ENCODE measurements around the gene GNAL.
"Not testable (repeated sequence)": the region's sequence is repeated elsewhere in the genome, so short reads cannot be mapped to it uniquely, and the experiment has no call there.

The GNAL gene

GRCh38 chr18:11877497-11878135 lies 188.6 kb downstream of the GNAL start:
- no peak for DNase-seq (ENCODE audit: low read depth)

DNA sequence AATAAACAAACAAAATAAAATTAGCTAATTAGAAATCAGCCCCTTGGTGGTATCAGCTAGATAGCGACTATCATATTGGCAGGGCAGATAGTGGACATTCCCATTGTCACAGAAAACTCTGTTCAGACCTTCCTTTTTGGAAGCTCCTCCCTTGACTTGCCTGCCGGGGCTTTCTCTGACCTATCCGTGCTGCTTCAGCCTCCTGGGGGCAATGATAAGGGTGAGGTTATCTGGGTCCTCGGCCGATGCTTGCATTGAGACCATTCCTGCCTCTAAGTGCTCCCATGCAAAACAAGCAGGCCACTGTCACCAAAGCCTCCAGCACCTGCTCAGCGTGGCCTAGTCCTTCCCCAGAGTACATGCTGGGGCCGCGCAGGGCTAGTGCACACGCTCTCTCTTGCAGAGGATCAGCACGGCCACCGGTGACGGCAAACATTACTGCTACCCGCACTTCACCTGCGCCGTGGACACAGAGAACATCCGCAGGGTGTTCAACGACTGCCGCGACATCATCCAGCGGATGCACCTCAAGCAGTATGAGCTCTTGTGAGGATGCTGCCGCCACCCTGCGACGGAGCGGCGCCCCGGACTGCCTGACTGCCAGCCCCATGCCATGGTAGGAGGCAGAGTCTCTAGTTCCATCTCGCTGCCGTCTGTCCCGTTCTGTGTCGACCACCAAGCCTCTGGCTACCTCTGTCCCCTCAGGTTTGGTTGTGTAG lies 191.7 kb downstream of the GNAL start:
- DNase-seq (ENCODE audit: low read depth): no peak

GRCh38 chr18:11882636-11883035 lies 193.6 kb downstream of the GNAL start:
- no peak for DNase-seq (ENCODE audit: low read depth)

DNA sequence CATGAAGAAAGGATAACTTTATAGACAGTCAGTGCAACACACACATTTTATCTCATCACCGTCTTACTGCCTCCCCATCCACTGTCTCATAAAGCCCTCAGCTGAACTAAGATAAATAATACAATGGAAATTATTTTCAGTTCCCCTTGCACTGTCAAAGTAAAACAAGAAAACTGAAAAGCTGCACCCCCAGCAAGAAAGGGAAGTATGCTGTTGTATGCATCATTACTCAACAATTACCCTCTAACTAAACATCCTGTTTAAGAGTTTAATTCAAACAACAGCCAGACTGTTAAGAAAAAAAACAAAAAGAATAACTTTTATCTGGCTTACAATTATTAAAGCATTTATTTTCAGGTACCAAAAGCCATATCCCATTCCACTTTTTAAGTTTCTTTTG lies 194.1 kb downstream of the GNAL start:
- no peak for DNase-seq (ENCODE audit: low read depth)

GRCh38 chr18:11884396-11885030 lies 195.4 kb downstream of the GNAL start:
- no peak for DNase-seq (ENCODE audit: low read depth)

GRCh38 chr18:11885278-11885947 lies 196.3 kb downstream of the GNAL start:
- no peak for DNase-seq (ENCODE audit: low read depth)

GRCh38 chr18:11886577-11887110 lies 197.6 kb downstream of the GNAL start:
- no peak for DNase-seq (ENCODE audit: low read depth)

DNA sequence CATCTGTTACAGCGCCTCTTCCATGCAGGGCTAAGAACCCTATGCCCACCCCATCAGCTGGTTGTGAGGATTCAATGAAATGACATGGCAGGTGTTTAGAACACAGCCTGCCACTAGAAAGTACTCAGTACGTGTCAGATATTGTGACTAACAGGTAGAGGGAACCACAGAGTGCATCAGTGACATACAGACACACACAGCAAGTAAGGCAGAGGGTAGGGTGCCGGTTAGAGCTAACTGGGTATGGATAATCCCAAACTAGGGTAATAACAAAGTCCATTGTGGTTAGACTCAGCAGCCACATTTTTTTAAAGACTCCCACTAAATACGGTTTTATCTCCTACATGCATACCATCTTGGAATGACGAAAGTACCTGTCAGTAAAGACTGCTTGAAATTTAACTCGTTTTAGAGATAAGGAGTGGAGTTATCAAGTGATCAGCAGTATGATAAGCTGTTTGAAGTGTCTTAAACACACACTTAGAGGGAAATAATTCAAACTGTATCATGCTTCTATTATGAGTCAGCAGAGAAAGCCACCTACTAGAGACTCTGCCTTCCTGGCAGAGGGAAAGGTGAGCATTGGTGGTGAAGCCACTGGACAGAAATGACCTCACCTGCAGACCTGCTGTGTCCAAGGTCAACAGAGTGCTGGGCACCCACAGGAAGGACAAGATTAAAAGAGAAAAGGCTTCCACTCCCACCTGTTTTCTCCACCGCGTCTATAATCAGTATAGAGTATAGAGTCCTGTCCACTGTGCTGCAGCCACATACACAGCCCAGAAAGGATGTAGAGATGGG lies 198.5 kb downstream of the GNAL start:
- DNase-seq (ENCODE audit: low read depth): no peak

DNA sequence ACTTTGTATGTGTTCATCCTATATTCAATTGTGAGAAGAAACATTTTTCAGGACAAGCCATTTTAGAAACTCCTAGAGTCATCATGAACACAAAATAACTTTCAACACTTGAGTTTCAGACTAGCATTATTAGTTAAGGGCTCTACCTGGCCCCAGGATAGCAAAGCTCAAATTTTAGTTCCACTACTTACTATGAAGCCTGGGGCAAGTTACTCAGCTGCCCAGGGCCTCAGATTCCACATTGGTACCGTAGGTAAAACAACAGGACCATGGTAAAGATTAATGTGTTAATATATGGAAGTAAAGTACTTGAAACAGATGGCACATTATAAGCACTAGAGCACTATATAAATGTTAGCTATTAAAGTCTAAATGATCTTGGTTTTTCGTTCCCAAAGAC lies 199.7 kb downstream of the GNAL start:
- no peak for DNase-seq (ENCODE audit: low read depth)

DNA sequence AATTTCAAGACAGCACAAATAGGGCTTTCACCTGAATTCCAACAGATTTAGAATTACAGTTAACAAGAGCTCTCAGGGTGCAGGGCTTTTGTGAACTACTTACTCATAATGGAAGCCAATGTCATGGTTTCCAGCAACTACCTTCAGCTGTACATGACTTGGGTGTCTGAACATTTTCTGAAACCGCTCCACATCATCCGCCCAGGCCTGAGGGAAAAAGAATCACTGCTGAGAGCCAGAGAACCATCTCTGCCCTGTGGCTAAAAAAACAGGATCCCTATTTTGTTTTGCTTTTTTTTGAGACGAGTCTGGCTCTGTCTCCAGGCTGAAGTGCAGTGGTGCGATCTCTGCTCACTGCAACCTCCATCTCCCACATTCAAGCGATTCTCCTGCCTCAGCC lies 200.2 kb downstream of the GNAL start:
- no peak for DNase-seq (ENCODE audit: low read depth)

DNA sequence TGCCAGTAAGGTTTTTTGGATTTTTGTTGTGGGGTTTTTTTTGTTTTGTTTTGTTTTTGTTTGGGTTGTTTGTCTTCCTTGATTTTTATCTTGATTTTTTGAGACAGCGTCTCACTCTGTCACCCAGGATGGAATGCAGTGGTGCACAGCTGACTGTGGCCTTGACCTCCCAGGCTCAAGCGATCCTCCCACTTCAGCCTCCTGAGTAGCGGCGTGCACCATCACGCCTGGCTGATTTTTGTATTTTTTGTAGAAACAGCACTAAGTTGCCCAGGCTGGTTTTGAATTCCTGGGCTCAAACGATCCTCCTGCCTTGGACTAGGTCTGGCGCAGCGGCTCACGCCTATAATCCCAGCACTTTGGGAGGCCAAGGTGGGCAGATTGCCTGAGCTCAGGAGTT lies 202.7 kb downstream of the GNAL start:
- DNase-seq (ENCODE audit: low read depth): no peak

DNA sequence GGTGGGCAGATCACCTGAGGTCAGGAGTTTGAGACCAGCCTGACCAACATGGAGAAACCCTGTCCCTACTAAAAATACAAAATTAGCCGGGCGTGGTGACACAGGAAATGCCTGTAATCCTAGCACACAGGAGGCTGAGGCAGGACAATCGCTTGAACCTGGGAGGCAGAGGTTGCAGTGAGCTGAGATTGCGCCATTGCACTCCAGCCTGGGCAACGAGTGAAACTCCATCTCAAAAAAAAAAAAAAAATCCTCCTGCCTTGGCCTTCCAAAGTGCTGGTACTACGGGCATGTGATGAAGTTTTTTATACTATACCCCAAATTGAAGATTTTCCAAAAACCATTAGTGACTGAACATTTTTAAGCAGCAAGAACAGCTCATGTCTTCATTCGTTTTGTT lies 203.4 kb downstream of the GNAL start:
- DNase-seq (ENCODE audit: low read depth): not testable (repeated sequence)

GRCh38 chr18:11897781-11898180 lies 208.7 kb downstream of the GNAL start:
- no peak for DNase-seq (ENCODE audit: low read depth)

DNA sequence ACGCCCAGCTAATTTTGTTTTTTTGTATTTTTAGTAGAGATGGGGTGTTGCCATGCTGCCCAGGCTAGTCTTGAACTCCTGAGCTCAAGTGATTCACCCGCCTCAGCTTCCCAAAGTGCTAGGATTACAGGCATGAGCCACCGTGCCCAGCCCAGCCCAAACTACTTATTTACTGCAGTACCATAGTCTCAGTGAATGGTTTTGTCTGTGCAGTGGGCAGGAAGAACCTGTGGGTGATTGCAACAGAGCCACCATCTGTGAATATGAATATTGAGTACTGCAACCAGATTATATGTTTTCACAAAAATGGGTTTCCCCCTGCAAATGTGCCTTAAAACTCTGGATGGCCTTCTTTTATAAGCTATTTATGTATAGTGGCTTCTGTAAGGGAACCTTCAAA lies 210.0 kb downstream of the GNAL start:
- no peak for DNase-seq (ENCODE audit: low read depth)

DNA sequence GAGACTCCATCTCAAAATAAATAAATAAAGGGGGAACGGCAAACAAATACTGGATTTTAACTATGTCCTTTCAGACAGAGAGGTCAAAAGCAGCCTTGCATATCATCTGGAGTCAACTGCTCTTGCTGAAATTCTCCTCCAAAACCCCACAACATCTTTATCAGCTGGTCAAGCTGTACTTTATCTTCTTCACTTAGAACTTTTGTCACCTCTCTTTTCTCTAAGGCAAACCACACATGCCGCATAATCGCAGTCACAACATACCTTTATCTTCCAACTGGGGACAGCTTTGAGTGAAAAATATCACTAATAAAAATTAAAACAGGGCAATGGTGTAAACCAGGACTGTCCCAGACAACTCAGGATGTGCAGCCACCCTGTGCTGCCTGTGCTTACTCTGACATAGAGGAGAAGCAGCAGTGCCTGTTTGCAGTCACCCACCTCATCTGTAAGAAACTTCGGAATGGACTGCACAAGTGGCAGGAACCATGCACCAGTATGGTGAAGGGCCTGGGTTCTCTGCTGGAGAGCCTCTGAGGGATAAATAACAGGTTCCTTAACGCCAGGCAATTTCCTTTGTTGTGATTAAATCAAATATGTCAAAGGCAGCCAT lies 212.9 kb downstream of the GNAL start:
- DNase-seq (ENCODE audit: low read depth): no peak

DNA sequence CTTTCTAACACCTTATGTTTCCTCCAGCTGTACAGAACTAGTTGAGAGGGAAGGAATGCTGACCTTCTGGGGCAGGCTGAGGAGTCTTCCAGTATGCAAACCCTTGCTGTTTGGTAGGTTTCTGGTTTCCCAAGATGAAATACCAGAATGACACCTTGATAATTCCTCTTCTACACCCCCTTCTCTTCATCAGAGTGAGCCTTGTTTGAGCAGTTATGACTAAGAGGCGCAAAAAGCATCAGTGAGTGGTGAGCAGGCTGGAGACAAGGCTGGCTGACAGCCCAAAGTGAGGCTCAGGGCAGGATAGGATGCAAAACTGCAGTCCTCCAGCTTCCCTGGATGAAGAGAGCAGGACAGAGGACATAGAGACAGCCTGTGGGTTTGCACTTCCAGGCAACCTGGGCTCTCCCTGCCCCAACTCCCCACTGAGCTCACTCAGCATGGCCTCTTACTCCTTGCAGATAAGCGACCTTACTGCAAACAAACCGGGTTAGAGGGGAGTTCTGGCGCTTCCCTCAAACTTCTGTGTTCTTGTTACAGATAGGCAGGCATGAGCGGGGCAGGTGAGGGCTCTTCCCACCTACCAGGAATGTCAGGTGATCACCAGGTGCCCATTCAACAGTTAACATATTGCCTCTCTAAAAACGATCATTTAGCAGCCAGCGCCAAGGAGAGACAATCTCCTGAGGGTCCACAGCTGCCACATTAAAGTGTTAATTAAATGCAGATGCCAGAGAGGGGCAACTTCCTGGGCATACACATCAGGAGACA lies 213.6 kb downstream of the GNAL start:
- no peak for DNase-seq (ENCODE audit: low read depth)

DNA sequence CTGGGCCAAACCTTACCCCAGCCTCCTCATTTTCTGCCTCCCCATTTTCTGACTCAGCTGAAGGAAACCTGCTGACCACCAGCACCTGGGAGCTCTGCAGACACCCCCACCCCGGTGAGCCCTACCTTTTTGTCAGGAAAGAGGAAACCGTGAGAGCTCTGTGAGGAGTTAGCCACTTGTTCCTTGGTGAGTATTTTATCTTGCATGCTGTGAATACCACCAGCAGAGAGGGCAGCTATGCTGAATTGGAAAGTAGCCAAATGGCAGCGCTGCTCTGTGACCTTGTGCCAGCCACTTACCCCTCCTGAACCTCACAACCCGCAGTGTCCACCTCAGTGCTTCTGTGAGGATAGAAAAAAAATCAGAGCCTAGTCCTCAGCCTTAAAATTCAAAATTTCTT lies 216.5 kb downstream of the GNAL start:
- DNase-seq (ENCODE audit: low read depth): no peak

- DNase-seq (ENCODE audit: low read depth): no peak
These were observed 217.1 kb downstream of the GNAL start for GRCh38 chr18:11906176-11906575.

DNA sequence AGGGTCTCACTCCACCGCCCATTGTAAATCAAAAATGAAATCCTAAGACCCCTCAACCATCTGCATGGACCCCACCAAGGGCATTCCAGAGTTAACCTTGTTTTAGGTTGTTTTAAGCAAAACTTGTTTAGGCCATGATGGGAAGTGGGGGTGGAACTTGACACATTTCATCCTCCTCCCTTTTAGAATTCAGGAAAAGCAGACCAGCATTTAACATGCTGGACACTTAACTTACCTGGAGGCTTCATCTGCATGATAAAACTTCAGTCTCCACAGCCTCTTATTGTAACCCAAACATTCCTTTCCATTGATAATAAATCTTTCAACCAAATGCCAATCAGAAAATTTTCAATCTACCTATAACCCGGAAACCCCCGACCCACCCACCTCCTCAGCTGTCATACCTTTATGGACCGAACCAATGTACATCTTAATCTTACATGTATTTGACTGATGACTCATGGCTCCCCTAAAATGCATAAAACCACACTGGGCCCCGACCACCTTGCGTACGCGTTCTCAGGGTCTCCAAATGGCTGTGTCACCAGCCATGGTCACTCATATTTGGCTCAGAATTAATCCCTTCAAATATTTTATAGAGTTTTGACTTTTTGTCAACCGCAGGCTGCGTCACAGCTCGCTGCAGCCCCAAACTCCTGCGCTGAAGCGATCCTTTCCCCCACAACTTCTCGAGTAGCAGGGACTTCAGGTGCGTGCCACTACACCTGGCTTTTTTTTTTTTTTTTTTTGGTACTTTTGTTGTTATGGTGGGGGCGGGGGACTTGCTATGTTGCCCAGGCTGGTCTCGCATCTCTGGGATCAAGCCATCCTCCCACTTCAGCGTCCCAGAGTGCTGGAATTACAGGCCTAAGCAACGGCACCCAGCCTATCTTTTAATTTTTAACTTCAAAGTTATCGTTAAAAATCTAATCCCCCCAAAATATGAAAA lies 218.1 kb downstream of the GNAL start:
- no peak for DNase-seq (ENCODE audit: low read depth)

Measured in stimulated activated CD8-positive, alpha-beta memory T cell treated with anti-CD3 and anti-CD28 coated beads, Interleukin-15, amount 100 ng/mL, for 24 hours (primary cell).